HEK293T (cell line): ENCODE measurements around the gene LRRC40.

Source experiments
- BHLHE40 ChIP-seq: fragments of 450-650 bp; IDR thresholded peaks from 2 replicates; pipeline ENCODE4 v1.6.1; 2016; ENCODE audit warnings: mild to moderate bottlenecking, moderate library complexity, borderline replicate concordance
- CTBP1 ChIP-seq: fragments of 450-650 bp; IDR thresholded peaks from 2 replicates; pipeline ENCODE4 v1.6.1; 2016; ENCODE audit warnings: borderline replicate concordance
- ELF4 ChIP-seq: fragments of 450-650 bp; IDR thresholded peaks from 2 replicates; pipeline ENCODE4 v1.6.1; 2017; ENCODE audit warnings: antibody characterized with exemption
- FOXM1 ChIP-seq: fragments of 450-650 bp; IDR thresholded peaks from 2 replicates; pipeline ENCODE4 v1.6.1; 2017; ENCODE audit warnings: mild to moderate bottlenecking, borderline replicate concordance
- HDGF ChIP-seq: fragments of 450-650 bp; IDR thresholded peaks from 2 replicates; pipeline ENCODE4 v1.6.1; 2017; ENCODE audit warnings: antibody characterized with exemption, borderline replicate concordance
- L3MBTL2 ChIP-seq: fragments of 450-650 bp; conservative IDR thresholded peaks from 2 replicates; pipeline ENCODE4 v1.6.1; 2016; ENCODE audit warnings: mild to moderate bottlenecking
- NFRKB ChIP-seq: fragments of 450-650 bp; IDR thresholded peaks from 2 replicates; pipeline ENCODE4 v1.6.1; 2016; ENCODE audit warnings: mild to moderate bottlenecking, moderate library complexity
- PKNOX1 ChIP-seq: fragments of 450-650 bp; IDR thresholded peaks from 2 replicates; pipeline ENCODE4 v1.6.1; 2016
- SP1 ChIP-seq: fragments of 450-650 bp; IDR thresholded peaks from 2 replicates; pipeline ENCODE4 v1.6.1; 2017
- SUZ12 ChIP-seq: fragments of 450-650 bp; IDR thresholded peaks from 2 replicates; pipeline ENCODE4 v1.6.1; 2016; ENCODE audit warnings: mild to moderate bottlenecking
- TARDBP ChIP-seq: fragments of 450-650 bp; IDR thresholded peaks from 2 replicates; pipeline ENCODE4 v1.6.1; 2016

GRCh38 chr1:70115315-70115714, 90.1 kb downstream of the LRRC40 start:
- TF ChIP-seq PKNOX1 (no peak), NFRKB (no peak), ELF4 (no peak), SP1 (no peak), SUZ12 (no peak), HDGF (no peak), FOXM1 (no peak), L3MBTL2 (no peak), TARDBP (no peak), BHLHE40 (no peak), CTBP1 (no peak)
